Measurements from ENCODE around the gene TSKS. TPM values are rescaled to one million over a fixed set of nuclear protein-coding genes. Genes with fewer than 3 reads are reported as not detected.
A peak's percentile ranks its signal among the peaks of the same experiment; 100 is the strongest.

The TSKS gene
- total RNA-seq, 4 donors from 2014 or later = 0.57 TPM; not detected in 3

- H3K27me3 ChIP-seq = no peaks in the 10 kb centered on the region
- peak overlapping the region; percentile 82 to 90 (median 86) for H3K27ac ChIP-seq (replicated peaks in 1 of 4)
- DNase-seq (ENCODE audit: extremely low spot score) = peak; percentile 97
- intact Hi-C loops (cut with DNase I) = no loop called here
- peaks cover 23 to 45% (median 34%) of the 10 kb centered on the region in 4 donors for H3K4me1 ChIP-seq
- H3K36me3 ChIP-seq = peaks cover 14 to 43% (median 39%) of the 10 kb centered on the region in 4 donors
- H3K9me3 ChIP-seq = no peaks in the 10 kb centered on the region
- peak overlapping the region; percentile 67 to 94 (median 76) for H3K4me3 ChIP-seq
- WGBS = 2% methylated on average over 31 of the region's 31 CpGs
- peak; percentile 60 to 76 for TF ChIP-seq POLR2AphosphoS5 (IDR thresholded peaks at IDR 0.05)
- no peak for TF ChIP-seq POLR2A (IDR thresholded peaks at IDR 0.05; ENCODE audit: low read depth)
Measured at GRCh38 chr19:49808711-49809159, 45.6 kb upstream of the TSKS start.

GRCh38 chr19:49807904-49808675, 45.0 kb upstream of the TSKS start:
- H3K9me3 ChIP-seq = no peaks in the 10 kb centered on the region
- no peaks in the 10 kb centered on the region for H3K27me3 ChIP-seq
- TF ChIP-seq POLR2A (IDR thresholded peaks at IDR 0.05; ENCODE audit: low read depth) = no peak
- no peak for TF ChIP-seq EP300 (IDR thresholded peaks at IDR 0.05)
- TF ChIP-seq POLR2AphosphoS5 (IDR thresholded peaks at IDR 0.05) = no peak
- no peak for TF ChIP-seq CTCF (IDR thresholded peaks at IDR 0.05)
- H3K27ac ChIP-seq (replicated peaks in 1 of 4) = peak overlapping the region; percentile 82 to 90 (median 86)
- intact Hi-C loops (cut with DNase I) = no loop called here
- H3K4me3 ChIP-seq = peak overlapping the region; percentile 67 to 94 (median 76)
- H3K4me1 ChIP-seq = peaks cover 23 to 46% (median 35%) of the 10 kb centered on the region in 4 donors
- no peak for DNase-seq (ENCODE audit: extremely low spot score)
- WGBS = 89% methylated on average over 14 of the region's 20 CpGs
- H3K36me3 ChIP-seq = peaks cover 20 to 49% (median 45%) of the 10 kb centered on the region in 4 donors

GRCh38 chr19:49807058-49807903, 44.2 kb upstream of the TSKS start:
- Histone ChIP-seq H3K27me3 (no peaks in the 10 kb centered on the region), H3K4me3 (no peak overlapping the region), H3K27ac (replicated peaks in 1 of 4) (no peak overlapping the region), H3K36me3 (peaks cover 20 to 54% (median 52%) of the 10 kb centered on the region in 4 donors), H3K9me3 (no peaks in the 10 kb centered on the region), H3K4me1 (peaks cover 21 to 46% (median 36%) of the 10 kb centered on the region in 4 donors)
- intact Hi-C loops (cut with DNase I) = no loop called here
- 73% methylated on average over 17 of the region's 18 CpGs for WGBS
- TF ChIP-seq CTCF (IDR thresholded peaks at IDR 0.05) (no peak), POLR2AphosphoS5 (IDR thresholded peaks at IDR 0.05) (no peak), POLR2A (IDR thresholded peaks at IDR 0.05; ENCODE audit: low read depth) (no peak), EP300 (IDR thresholded peaks at IDR 0.05) (no peak)
- DNase-seq (ENCODE audit: extremely low spot score) = no peak

GRCh38 chr19:49806620-49806959, 43.5 kb upstream of the TSKS start:
- Histone ChIP-seq H3K4me3 (no peak overlapping the region), H3K27me3 (no peaks in the 10 kb centered on the region), H3K36me3 (peaks cover 20 to 59% (median 57%) of the 10 kb centered on the region in 4 donors), H3K27ac (replicated peaks in 1 of 4) (no peak overlapping the region), H3K9me3 (no peaks in the 10 kb centered on the region), H3K4me1 (peaks cover 26 to 49% (median 40%) of the 10 kb centered on the region in 4 donors)
- TF ChIP-seq POLR2A (IDR thresholded peaks at IDR 0.05; ENCODE audit: low read depth) (no peak), CTCF (IDR thresholded peaks at IDR 0.05) (no peak), EP300 (IDR thresholded peaks at IDR 0.05) (no peak), POLR2AphosphoS5 (IDR thresholded peaks at IDR 0.05) (no peak)
- no peak for DNase-seq (ENCODE audit: extremely low spot score)
- intact Hi-C loops (cut with DNase I) = no loop called here
- WGBS = 93% methylated on average over 8 of the region's 8 CpGs
